Loucy (cell line): ENCODE data around the gene GAS2L1.
A peak's percentile ranks its signal among the peaks of the same experiment; 100 is the strongest.

Experiments used
- H2AFZ ChIP-seq: fragments of 200-600 bp; sonication (generic); 2 replicates; pipeline ENCODE4 v1.6.0; 2016; ENCODE audit warnings: antibody characterized with exemption, mild to moderate bottlenecking, low read length, moderate library complexity
- H3F3A ChIP-seq: fragments of 200-600 bp; 2 replicates; pipeline ENCODE4 v1.6.0; 2016; ENCODE audit warnings: antibody characterized with exemption, low read depth, mild to moderate bottlenecking
- H3K27me3 ChIP-seq: fragments of 200-600 bp; sonication (generic); 2 replicates; pipeline ENCODE4 v1.6.1; 2014; ENCODE audit warnings: low read length, mild to moderate bottlenecking; ENCODE audit not compliant: insufficient read depth, poor library complexity, severe bottlenecking
- H3K36me3 ChIP-seq: fragments of 200-600 bp; sonication (generic); 2 replicates; pipeline ENCODE4 v1.6.1; 2016; ENCODE audit warnings: low read length; ENCODE audit not compliant: insufficient read depth
- H3K4me1 ChIP-seq: fragments of 200-600 bp; sonication (generic); 2 replicates; pipeline ENCODE4 v1.5.1; 2014; ENCODE audit warnings: low read length, mild to moderate bottlenecking; ENCODE audit not compliant: insufficient read depth, poor library complexity, severe bottlenecking
- H3K4me2 ChIP-seq: fragments of 200-600 bp; sonication (generic); 2 replicates; pipeline ENCODE4 v1.6.0; 2014; ENCODE audit warnings: antibody characterized with exemption, low read length, low read depth, mild to moderate bottlenecking; ENCODE audit not compliant: poor library complexity, severe bottlenecking
- H3K4me3 ChIP-seq: fragments of 200-600 bp; sonication (generic); 2 replicates; pipeline ENCODE4 v1.5.1; 2014; ENCODE audit warnings: low read length, mild to moderate bottlenecking, mixed read lengths; ENCODE audit not compliant: poor library complexity, severe bottlenecking
- H3K79me2 ChIP-seq: fragments of 200-600 bp; sonication (generic); 2 replicates; pipeline ENCODE4 v1.6.1; 2014; ENCODE audit warnings: low read length; ENCODE audit not compliant: insufficient read depth
- H3K9ac ChIP-seq: fragments of 200-600 bp; sonication (generic); 2 replicates; pipeline ENCODE4 v1.6.0; 2014; ENCODE audit warnings: mild to moderate bottlenecking, low read depth, low read length, moderate library complexity; ENCODE audit not compliant: poor library complexity, severe bottlenecking
- H3K9me2 ChIP-seq: fragments of 200-600 bp; sonication (generic); replicated peaks from 2 replicates; pipeline ENCODE4 v1.6.1; 2016; ENCODE audit warnings: low read depth, low read length, mixed read lengths
- H3K9me3 ChIP-seq: fragments of 200-600 bp; sonication (generic); 2 replicates; pipeline ENCODE4 v1.6.1; 2014; ENCODE audit warnings: mild to moderate bottlenecking, antibody characterized with exemption, low read length, low read depth; ENCODE audit not compliant: insufficient read depth
- H4K20me1 ChIP-seq: fragments of 200-600 bp; sonication (generic); 2 replicates; pipeline ENCODE4 v1.6.0; 2014; ENCODE audit warnings: antibody characterized with exemption, low read length, mild to moderate bottlenecking; ENCODE audit not compliant: insufficient read depth, poor library complexity, severe bottlenecking
- CTCF ChIP-seq: fragments of 200-600 bp; sonication (generic); conservative IDR thresholded peaks from 2 replicates; pipeline ENCODE4 v1.5.1; 2014; ENCODE audit warnings: mild to moderate bottlenecking, antibody characterized with exemption, low read length
- EZH2phosphoT487 ChIP-seq: fragments of 200-600 bp; IDR thresholded peaks from 2 replicates; pipeline ENCODE4 v1.6.1; 2018; ENCODE audit warnings: antibody characterized with exemption, mild to moderate bottlenecking, moderate library complexity, borderline replicate concordance

The GAS2L1 gene

DNA sequence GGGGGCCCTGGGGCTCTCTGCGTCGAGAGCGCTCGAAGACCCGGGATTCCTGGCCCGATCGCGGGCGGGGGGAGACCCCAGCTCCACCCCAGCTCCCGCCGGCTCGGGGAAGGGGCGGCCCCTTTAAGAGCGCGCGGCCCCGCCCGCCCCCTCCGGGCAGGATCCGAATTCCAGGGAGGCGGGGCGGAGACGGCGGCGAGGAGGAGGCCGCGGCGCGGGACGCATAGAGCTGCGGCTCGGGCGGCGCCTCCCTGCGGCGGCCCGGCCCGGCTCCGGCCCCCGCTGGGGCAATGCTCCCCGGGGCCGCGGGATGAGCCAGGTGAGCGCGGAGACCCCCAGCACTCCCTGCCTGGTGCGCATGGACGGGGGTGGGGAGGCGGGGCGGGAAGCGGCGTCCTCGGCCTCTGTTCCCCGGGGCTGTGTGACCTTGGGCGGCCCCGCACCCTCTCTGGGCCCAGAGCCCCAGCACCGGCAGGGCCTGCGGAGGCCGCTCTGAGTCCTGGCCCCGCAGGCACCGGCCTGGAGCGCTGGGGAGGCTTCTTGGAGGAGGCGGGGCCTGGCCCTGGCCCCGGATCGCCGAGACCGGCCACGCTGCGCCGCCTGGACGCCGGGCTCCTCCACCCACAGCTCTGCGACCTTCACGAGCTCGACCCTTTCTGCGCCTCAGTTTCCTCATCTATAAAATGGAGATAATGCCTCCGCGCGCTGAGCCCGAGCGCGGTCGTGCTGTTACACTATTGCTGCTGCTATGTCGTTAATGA lies 565 bp downstream of the GAS2L1 start:
- Histone ChIP-seq H3K4me2 (peak overlapping the region; percentile 91), H3K9me3 (no peaks in the 10 kb centered on the region), H3K27me3 (no peaks in the 10 kb centered on the region), H3K9me2 (no peaks in the 10 kb centered on the region), H2AFZ (peak overlapping the region; percentile 98), H3K36me3 (no peaks in the 10 kb centered on the region), H3K9ac (peak overlapping the region; percentile 89), H4K20me1 (no peaks in the 10 kb centered on the region), H3F3A (no peaks in the 10 kb centered on the region; the same call in 1 of the 2 replicates), H3K79me2 (no peaks in the 10 kb centered on the region), H3K4me3 (peak overlapping the region; percentile 90), H3K4me1 (peaks cover 31% of the 10 kb centered on the region)
- TF ChIP-seq CTCF, result no peak

DNA sequence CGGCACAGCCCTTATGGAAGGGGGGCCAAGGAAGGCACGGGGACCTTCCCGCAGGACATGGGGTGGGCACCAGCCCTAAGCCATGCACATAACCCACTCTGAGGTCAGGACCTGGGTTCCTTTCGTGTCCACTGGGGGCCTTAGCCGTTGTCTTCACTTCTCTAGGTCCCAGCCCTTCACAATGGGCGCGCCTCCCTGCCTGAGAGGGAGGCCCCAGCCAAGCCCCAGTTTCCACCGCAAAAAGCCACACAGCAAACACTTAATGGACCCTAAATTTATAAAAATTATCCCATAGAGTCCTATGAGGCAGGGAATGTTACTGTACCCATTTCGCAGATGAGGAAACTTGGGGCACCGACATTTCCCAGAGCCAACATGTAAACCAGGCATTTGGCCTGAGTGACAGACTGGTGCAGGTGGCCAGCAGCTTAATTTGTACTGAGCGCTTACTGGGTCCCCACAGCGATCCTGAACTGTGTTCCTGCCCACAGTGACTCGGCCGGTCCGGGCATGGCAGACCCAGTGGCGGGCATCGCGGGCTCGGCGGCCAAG lies 1.2 kb downstream of the GAS2L1 start:
- peak overlapping the region; percentile 91 for H3K4me2 ChIP-seq
- H3F3A ChIP-seq, result no peaks in the 10 kb centered on the region; the same call in 1 of the 2 replicates
- no peaks in the 10 kb centered on the region for H3K9me3 ChIP-seq
- H2AFZ ChIP-seq, result no peak overlapping the region
- no peaks in the 10 kb centered on the region for H3K36me3 ChIP-seq
- H3K27me3 ChIP-seq, result no peaks in the 10 kb centered on the region
- H3K79me2 ChIP-seq, result no peaks in the 10 kb centered on the region
- peaks cover 31% of the 10 kb centered on the region for H3K4me1 ChIP-seq
- peak overlapping the region; percentile 89 for H3K9ac ChIP-seq
- TF ChIP-seq CTCF (no peak), EZH2phosphoT487 (no peak)
- no peaks in the 10 kb centered on the region for H4K20me1 ChIP-seq
- no peaks in the 10 kb centered on the region for H3K9me2 ChIP-seq
- H3K4me3 ChIP-seq, result peak overlapping the region; percentile 90

DNA sequence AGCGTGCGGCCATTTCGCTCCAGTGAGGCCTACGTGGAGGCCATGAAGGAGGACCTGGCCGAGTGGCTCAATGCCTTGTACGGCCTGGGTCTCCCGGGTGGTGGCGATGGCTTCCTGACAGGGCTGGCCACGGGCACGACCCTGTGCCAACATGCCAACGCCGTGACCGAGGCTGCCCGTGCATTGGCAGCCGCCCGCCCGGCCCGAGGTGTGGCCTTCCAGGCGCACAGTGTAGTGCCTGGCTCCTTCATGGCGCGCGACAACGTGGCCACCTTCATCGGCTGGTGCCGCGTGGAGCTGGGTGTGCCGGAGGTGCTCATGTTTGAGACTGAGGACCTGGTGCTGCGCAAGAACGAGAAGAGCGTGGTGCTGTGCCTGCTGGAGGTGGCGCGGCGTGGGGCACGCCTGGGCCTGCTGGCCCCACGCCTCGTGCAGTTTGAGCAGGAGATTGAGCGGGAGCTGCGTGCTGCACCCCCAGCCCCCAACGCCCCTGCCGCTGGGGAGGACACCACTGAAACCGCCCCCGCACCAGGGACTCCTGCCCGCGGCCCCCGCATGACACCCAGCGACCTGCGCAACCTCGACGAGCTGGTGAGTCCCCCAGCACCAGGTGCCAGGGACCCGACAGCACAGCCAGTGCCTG lies 1.8 kb downstream of the GAS2L1 start:
- Histone ChIP-seq H3K4me3 (peak overlapping the region; percentile 90), H3K9me3 (no peaks in the 10 kb centered on the region), H3K4me2 (peak overlapping the region; percentile 91), H3F3A (no peaks in the 10 kb centered on the region; the same call in 1 of the 2 replicates), H3K9me2 (no peaks in the 10 kb centered on the region), H3K79me2 (no peaks in the 10 kb centered on the region), H3K9ac (peak overlapping the region; percentile 75), H2AFZ (peak overlapping the region; percentile 67), H3K27me3 (no peaks in the 10 kb centered on the region), H4K20me1 (no peaks in the 10 kb centered on the region), H3K4me1 (peaks cover 31% of the 10 kb centered on the region), H3K36me3 (no peaks in the 10 kb centered on the region)
- no peak for TF ChIP-seq CTCF
- no peak for TF ChIP-seq EZH2phosphoT487
